AML-193 (cell line): Measurements from ENCODE around the gene WWC1.

ENCODE experiments used
- DNase-seq, 2 experiments: peaks; one replicate each; lab custom pipeline; 2025; lab: John Stamatoyannopoulos, UW

The WWC1 gene

GRCh38 chr5:168446983-168447619, 155.7 kb downstream of the WWC1 start:
- no peak for DNase-seq

DNA sequence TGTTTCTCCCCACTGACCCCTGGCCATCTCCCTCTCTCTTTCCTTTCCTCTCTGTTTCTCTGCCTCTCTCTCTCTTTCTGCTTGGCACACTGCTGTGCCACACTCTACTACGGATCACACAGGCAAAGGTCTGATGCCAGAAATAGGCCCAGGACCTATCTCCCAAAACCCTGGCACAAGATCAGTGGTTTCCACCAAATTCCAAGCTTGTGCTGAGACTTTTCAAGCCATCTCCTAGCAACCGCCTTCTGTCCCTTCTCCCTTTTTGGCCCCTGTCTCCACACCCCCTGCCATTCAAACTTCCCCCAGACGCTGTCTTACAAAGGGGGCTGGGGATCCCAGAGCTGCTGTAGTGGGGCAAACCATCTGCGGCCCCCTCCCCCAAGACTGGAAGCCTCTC, 156.4 kb downstream of the WWC1 start:
- DNase-seq = no peak

DNA sequence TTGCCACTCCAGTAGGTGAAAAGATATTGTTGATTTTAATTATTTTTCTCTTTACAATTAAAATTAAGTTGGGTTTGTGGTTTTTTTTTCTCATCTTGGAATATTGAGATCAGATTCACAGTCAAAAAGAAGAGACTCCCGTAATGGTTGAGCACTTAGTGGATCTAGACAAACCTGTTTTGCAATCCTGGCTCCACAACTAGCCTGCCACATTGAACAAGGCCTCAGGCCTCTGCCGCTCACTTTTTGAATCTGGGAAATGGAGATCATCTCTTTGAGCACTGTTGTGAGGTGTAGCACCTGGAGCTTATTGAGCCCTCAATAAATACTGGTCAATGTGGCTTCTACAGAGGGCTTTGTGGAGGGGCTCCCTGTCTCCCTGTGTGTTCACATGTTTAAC, 157.7 kb downstream of the WWC1 start:
- DNase-seq = no peak

GRCh38 chr5:168451565-168451964, 160.1 kb downstream of the WWC1 start:
- DNase-seq = no peak

DNA sequence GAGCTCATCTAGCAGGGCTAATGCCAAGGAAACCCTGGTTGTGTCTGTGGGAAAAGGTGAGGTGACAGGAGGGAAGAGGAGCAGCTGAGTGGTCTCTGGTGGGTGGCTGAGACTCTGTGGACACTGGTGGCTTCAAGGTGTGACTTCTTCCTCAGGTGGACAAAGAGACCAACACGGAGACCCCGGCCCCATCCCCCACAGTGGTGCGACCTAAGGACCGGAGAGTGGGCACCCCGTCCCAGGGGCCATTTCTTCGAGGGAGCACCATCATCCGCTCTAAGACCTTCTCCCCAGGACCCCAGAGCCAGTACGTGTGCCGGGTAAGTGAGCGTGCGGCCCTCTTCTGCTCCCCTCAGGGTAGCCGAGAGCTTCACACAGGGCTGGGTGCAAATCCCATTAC, 163.8 kb downstream of the WWC1 start:
- no peak for DNase-seq

- no peak for DNase-seq
These were observed 166.1 kb downstream of the WWC1 start for GRCh38 chr5:168457542-168457941.

DNA sequence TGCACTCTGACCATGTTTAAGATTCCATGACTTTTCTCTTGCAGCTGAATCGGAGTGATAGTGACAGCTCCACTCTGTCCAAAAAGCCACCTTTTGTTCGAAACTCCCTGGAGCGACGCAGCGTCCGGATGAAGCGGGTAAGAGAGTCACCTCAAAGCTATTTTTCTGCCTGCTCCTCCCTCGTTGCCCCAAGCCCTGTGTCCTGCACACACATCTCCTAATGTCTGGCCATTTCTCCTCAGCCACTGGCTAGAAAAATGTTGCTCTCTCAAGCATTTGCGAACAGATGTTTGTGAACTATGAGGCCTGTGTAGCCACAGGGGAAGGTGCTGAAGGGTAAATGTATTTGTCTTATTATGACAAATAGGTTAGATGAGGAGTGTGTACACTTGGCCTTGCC, 169.2 kb downstream of the WWC1 start:
- DNase-seq = no peak

DNA sequence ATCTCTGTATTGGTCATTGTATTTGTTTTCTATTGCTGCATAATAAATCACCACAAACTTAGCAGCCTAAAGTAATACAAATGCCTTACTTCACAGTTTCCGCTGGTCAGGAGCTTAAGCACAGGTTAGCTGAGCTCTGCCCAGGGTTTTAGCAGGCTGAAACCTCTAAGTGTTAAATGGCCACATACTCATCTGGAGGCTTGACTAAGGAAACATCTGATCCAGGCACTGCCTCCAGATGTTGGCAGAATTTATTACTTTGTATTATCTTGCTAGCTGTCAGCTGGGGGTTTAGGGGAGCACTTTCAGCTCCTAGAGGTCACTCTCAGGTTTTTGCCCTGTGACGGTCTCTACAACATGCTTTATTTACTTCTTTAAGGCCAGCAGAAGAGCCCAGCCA, 171.6 kb downstream of the WWC1 start:
- no peak for DNase-seq

DNA sequence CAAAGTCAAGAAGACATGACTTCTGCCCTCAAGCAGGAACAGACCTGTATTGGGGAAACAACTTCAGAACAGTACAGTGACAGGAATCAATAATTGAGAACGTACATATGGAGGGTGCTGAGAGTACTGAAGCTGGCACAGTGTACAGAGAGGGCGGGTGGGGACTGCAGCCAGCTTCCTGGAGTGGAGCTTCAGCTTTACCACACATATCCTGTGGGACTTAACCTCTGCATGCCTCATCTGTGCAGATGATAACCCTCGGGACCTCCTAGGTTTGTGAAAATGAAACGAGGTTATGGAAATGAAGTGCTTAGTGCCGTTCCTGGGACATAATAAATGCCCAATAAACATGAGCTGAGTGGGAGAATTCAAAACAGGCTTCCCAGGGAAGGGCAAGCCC, 172.8 kb downstream of the WWC1 start:
- no peak for DNase-seq

GRCh38 chr5:168464641-168465040, 173.2 kb downstream of the WWC1 start:
- no peak for DNase-seq

GRCh38 chr5:168467755-168468330, 176.4 kb downstream of the WWC1 start:
- DNase-seq = no peak

GRCh38 chr5:168468836-168469235, 177.4 kb downstream of the WWC1 start:
- no peak for DNase-seq

DNA sequence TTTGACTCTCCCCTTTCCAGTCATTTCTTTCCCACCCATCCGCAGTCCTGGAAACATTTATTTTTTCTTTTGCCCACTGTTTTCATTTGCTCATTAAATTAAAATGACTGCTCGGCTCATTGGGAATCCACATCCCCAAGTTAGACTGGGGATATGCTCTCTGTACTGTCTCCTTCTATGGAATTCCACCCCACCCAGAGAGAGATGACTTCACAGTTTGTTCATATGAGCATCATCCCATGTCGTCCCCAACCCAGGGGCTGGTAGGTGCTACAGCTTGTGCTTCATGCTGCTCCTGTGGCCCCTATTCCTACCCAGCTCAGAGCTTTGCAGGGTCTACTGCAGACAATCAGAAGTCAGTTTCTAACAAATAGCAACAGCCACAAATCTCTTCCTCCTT, 178.4 kb downstream of the WWC1 start:
- DNase-seq = no peak

DNA sequence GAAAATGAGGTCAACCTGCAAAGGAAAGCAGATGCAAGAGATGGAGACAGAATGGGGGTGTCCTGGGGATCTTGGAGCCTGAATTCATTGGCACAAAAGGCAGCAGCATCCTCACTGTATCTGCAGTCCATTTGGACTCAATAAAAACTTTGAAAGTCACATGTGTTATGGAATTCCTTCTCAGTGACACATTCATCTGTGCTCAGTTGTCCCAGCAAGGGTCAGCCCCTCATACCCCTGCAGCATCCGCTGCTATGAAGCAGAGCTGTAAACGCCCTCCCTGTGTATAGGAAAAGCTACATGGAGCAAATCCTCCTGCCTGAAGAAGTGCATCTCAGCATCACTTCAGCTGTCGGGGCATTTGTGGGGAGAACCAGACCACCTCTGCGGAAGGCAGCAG, 180.3 kb downstream of the WWC1 start:
- DNase-seq = no peak

- no peak for DNase-seq
These were observed 180.9 kb downstream of the WWC1 start for GRCh38 chr5:168472329-168472728.

DNA sequence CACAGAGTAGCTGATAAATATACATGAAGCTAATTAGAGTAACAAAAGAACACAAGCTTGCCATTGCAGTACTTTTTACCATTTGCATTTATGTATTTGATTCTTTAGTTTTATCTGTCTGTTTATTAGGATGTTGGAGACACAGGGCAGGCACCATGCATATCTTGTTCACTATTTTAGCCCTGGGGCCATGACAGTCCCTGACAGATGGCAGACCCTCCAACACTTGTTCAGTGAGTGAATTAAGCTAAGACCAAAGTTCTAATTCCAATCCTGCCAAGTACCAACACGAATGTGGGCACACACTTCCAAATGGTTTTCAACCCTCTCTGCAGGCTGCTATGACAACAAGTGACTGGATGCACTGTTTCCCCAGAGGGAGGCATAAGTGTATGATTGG, 182.9 kb downstream of the WWC1 start:
- DNase-seq = no peak

GRCh38 chr5:168477060-168477459, 185.6 kb downstream of the WWC1 start:
- DNase-seq = no peak

DNA sequence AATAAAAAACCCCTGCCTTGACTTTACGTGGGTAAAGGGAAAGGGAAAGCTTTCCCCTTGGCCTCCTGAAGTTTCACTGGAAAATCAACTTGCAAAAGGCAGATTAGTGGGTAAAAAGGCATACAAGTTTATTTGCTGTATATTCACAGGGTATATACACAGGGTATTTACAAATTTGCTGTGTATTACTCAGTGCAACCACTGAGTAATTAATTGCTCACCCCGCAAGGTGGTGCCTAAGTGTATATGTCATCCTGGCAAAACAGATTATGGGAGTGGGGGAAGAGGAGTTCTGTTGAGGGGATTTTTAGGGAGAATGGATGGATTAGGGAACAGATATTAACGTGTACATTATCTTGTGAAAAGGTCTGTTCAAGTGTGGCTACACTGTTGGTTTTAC, 187.7 kb downstream of the WWC1 start:
- DNase-seq = no peak

GRCh38 chr5:168480601-168481000, 189.2 kb downstream of the WWC1 start:
- no peak for DNase-seq

DNA sequence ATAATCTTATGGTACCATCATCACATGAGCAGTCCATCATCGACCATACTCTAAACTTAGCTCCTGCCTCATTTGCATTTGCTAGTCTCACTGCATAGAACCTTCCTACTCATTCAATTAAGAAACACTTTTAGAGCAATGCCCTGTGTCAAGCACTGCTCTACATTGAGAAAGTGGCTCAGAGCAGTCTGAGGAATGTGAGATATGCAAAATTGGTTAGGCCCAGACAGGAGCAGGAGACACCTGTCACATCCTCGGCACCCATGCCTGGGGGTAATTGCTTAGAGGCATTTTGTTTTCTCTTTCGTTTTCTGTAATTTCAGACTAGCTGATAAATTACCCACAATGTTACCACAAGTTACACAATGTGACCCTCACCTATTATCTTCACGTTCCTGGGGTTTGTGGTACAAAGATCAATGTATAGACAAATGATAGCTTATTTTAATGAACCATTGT, 189.9 kb downstream of the WWC1 start:
- DNase-seq = no peak

DNA sequence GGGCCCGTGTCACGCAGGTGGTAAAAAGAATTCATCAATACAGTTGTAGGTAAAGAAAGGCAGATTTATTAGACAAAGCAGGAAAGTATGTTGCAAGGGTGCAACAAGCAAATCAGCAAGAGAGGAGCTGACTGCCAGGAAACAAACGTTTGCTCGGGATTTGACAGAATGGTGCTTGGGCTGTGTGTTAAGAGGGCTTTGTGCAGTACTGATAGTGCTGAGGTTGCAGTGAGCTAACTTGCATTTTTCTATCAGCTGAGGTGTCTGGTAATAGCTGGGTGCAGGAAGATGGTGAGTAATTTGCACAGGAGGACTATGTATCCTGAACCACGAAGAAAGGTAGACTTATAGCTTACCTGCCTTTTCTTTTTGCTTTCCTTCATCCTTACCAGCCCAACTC, 190.9 kb downstream of the WWC1 start:
- DNase-seq = no peak

GRCh38 chr5:168486136-168486879, 194.9 kb downstream of the WWC1 start, which contains the start of gene RARS1:
Gene RARS1, plus strand, starts transcription at chr5:168486471. Its CDS starts 28 bp downstream, at chr5:168486499.
- peak; percentile 79 to 87 for DNase-seq

DNA sequence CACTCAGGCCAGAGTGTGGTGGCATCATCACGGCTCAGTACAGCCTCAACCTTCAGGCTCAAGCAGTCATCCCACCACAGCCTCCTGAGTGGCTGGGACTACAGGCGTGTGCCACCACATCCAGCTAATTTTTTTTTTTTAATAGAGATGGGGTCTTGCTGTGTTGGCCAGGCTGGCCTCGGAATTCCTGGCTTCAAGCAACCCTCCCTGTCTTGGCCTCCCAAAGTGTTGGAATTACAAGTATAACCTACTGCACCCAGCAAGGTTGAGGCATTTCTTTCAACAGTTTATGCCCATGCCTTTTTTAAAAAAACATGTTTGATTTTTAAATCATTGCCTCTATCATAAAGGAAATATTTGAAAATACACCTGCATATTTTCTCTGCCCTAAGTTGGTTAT, 197.6 kb downstream of the WWC1 start:
- no peak for DNase-seq
